Measurements from ENCODE around the gene MEIOSIN. TPM values are rescaled to one million over a fixed set of nuclear protein-coding genes. Genes with fewer than 3 reads are reported as not detected.

MEIOSIN gene
- total and polyA plus RNA-seq, 2 of the 13 experiments (the other 11 are each of a cell fraction or from before 2014, with no cell fraction given), result not detected

GRCh38 chr19:45766869-45767346 is 33.7 kb downstream of the MEIOSIN start (continued):
- TF ChIP-seq ZBTB33 (CRISPR knock-in tag; IDR thresholded peaks at IDR 0.05) (0 out of 2 replicates have a peak, but pooled peaks have one; percentile 33), XRCC5 (optimal IDR thresholded peaks at IDR 0.05; ENCODE audit: low read length) (peak; percentile 11), ONECUT2 (CRISPR knock-in tag; IDR thresholded peaks at IDR 0.05) (no peak), ZNF124 (CRISPR knock-in tag; IDR thresholded peaks at IDR 0.05) (no peak), ZNF510 (CRISPR knock-in tag; IDR thresholded peaks at IDR 0.05; ENCODE audit: low read depth) (peak; percentile 67; the same call in 1 of the 2 replicates), KLF12 (CRISPR knock-in tag; IDR thresholded peaks at IDR 0.05; ENCODE audit: borderline replicate concordance) (no peak), ZBTB8A (CRISPR knock-in tag; IDR thresholded peaks at IDR 0.05; ENCODE audit: borderline replicate concordance, low read depth) (no peak), ZBTB38 (CRISPR knock-in tag; IDR thresholded peaks at IDR 0.05) (peak; percentile 1; the same call in 1 of the 2 replicates), ZSCAN21 (CRISPR knock-in tag; IDR thresholded peaks at IDR 0.05; ENCODE audit: borderline replicate concordance) (0 out of 2 replicates have a peak, but pooled peaks have one; percentile 24), ZNF318 (CRISPR knock-in tag; IDR thresholded peaks at IDR 0.05) (0 out of 2 replicates have a peak, but pooled peaks have one; percentile 26), BHLHE40 (IDR thresholded peaks at IDR 0.05; ENCODE audit: low read length) (no peak), GLI4 (CRISPR knock-in tag; IDR thresholded peaks at IDR 0.05; ENCODE audit: borderline replicate concordance) (no peak), MEIS1 (CRISPR knock-in tag; IDR thresholded peaks at IDR 0.05; ENCODE audit: borderline replicate concordance) (0 out of 2 replicates have a peak, but pooled peaks have one; percentile 31), ZNF773 (CRISPR knock-in tag; IDR thresholded peaks at IDR 0.05; ENCODE audit: borderline replicate concordance) (no peak), ZNF274 (CRISPR knock-in tag; IDR thresholded peaks at IDR 0.05) (0 out of 2 replicates have a peak, but pooled peaks have one; percentile 11), IKZF5 (CRISPR knock-in tag; IDR thresholded peaks at IDR 0.05) (no peak), HNF4G (IDR thresholded peaks at IDR 0.05; ENCODE audit: borderline replicate concordance, low read depth, low read length) (no peak), HNF4G (CRISPR knock-in tag; IDR thresholded peaks at IDR 0.05; ENCODE audit: borderline replicate concordance, low read depth) (peak; percentile 18; the same call in 1 of the 2 replicates), BORCS8-MEF2B (CRISPR knock-in tag; IDR thresholded peaks at IDR 0.05) (0 out of 2 replicates have a peak, but pooled peaks have one; percentile 25)

Data from HepG2 (cell line).